Ascending aorta (tissue), 2 donors: ENCODE measurements around the gene LYPD6B. TPM values are rescaled to one million over a fixed set of nuclear protein-coding genes. Genes with fewer than 3 reads are reported as not detected.

Source experiments
- DNase-seq, 2 donors: peaks; one replicate each; pipeline ENCODE4 v3.0.0-alpha.2; 2019; ENCODE audit warnings: low spot score in 2 of 2
- H3K27ac ChIP-seq, 2 donors: fragments of 200-600 bp; sonication (generic); one replicate each; pipeline ENCODE4 v1.5.1; 2016 to 2017; ENCODE audit warnings: mild to moderate bottlenecking in 1 of 2
- H3K27me3 ChIP-seq: fragments of 200-600 bp; sonication (generic); one replicate; pipeline ENCODE4 v1.5.1; 2017
- H3K36me3 ChIP-seq, 2 donors: fragments of 200-600 bp; sonication (generic); one replicate each; pipeline ENCODE4 v1.5.1; 2016
- H3K4me1 ChIP-seq, 2 donors: fragments of 200-600 bp; sonication (generic); one replicate each; pipeline ENCODE4 v1.5.1; 2016 to 2017; ENCODE audit warnings: mild to moderate bottlenecking in 1 of 2
- H3K4me3 ChIP-seq, 2 donors: fragments of 200-600 bp; sonication (generic); one replicate each; pipeline ENCODE4 v1.5.1; 2016 to 2017; ENCODE audit warnings: mild to moderate bottlenecking in 1 of 2
- H3K9me3 ChIP-seq, 2 donors: fragments of 200-600 bp; sonication (generic); one replicate each; pipeline ENCODE4 v1.5.1; 2016
- intact Hi-C: fragments of 100-400 bp; cut with DNase I; formaldehyde crosslinking; loops from one replicate; pipeline ENCODE4 v1.15.1; 2023
- total RNA-seq: library from RNA; depleted of rRNA; stranded (reverse); fragments of >200 nt; gene quantifications from one replicate; pipeline ENCODE4 v1.1.0, GENCODE V29; 2016
- TF ChIP-seq, protein P1 (sequence below), 3 experiments: fragments of 200-600 bp in 2 of 3; fragments of 450-650 bp in 1 of 3; sonication (generic) in 2 of 3; IDR thresholded peaks; one replicate each; pipeline ENCODE4 v1.5.1; 2016 to 2019; ENCODE audit warnings: antibody characterized with exemption in 3 of 3, mild to moderate bottlenecking in 1 of 3, moderate library complexity in 1 of 3

The LYPD6B gene
- total RNA-seq, 1 donor from 2014 or later, result not detected

DNA sequence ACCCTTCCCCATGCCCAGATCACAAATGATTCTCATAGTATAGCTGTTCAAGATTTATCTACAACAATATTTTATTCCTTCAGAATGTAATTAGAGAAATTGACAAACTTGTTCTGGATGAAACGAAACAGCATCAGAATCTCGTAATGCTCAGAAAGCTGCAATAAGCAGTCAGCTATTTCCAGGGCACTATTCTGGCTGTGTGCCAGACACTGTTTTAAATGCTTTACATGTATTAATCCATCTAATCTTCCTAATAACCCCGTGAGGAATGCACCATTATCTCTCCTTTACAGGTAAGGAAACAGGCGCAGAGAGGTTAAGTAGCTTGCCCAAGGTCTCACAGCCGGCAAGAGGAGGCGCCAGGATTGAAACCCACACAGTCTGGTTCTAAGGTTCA, 10.1 kb upstream of the LYPD6B start:
- no peaks in the 10 kb centered on the region for H3K36me3 ChIP-seq
- no peaks in the 10 kb centered on the region for H3K4me1 ChIP-seq
- DNase-seq, result no peak
- no peaks in the 10 kb centered on the region for H3K9me3 ChIP-seq
- H3K27me3 ChIP-seq, result no peaks in the 10 kb centered on the region
- H3K27ac ChIP-seq, result no peak overlapping the region
- TF ChIP-seq, protein P1, sequence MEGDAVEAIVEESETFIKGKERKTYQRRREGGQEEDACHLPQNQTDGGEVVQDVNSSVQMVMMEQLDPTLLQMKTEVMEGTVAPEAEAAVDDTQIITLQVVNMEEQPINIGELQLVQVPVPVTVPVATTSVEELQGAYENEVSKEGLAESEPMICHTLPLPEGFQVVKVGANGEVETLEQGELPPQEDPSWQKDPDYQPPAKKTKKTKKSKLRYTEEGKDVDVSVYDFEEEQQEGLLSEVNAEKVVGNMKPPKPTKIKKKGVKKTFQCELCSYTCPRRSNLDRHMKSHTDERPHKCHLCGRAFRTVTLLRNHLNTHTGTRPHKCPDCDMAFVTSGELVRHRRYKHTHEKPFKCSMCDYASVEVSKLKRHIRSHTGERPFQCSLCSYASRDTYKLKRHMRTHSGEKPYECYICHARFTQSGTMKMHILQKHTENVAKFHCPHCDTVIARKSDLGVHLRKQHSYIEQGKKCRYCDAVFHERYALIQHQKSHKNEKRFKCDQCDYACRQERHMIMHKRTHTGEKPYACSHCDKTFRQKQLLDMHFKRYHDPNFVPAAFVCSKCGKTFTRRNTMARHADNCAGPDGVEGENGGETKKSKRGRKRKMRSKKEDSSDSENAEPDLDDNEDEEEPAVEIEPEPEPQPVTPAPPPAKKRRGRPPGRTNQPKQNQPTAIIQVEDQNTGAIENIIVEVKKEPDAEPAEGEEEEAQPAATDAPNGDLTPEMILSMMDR (IDR thresholded peaks at IDR 0.05), result no peak
- no peak overlapping the region for H3K4me3 ChIP-seq
- intact Hi-C loops, result no loop called here

DNA sequence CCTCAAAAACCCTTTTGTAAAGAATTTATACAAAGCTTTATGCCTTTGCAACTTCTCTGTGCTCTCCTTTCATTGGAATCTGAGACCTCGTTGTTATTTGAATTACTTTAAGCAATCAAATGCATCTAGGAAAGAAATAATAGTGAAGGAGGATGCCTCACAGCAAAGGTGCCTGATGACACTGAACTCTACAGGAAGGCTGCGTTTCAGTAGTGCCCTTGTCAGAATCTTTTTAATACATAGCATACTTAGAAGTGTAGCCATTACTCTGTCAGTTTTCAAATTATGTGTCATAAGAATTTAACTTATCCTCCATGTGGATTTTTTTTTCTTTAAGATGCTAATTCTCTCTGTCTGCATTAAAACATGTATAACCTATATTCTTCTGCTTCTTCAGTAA, 9.6 kb upstream of the LYPD6B start:
- no peaks in the 10 kb centered on the region for H3K4me1 ChIP-seq
- intact Hi-C loops, result no loop called here
- H3K9me3 ChIP-seq, result no peaks in the 10 kb centered on the region
- no peak overlapping the region for H3K27ac ChIP-seq
- no peaks in the 10 kb centered on the region for H3K27me3 ChIP-seq
- DNase-seq, result no peak
- H3K4me3 ChIP-seq, result no peak overlapping the region
- no peaks in the 10 kb centered on the region for H3K36me3 ChIP-seq
- TF ChIP-seq, protein P1 (IDR thresholded peaks at IDR 0.05), result no peak

DNA sequence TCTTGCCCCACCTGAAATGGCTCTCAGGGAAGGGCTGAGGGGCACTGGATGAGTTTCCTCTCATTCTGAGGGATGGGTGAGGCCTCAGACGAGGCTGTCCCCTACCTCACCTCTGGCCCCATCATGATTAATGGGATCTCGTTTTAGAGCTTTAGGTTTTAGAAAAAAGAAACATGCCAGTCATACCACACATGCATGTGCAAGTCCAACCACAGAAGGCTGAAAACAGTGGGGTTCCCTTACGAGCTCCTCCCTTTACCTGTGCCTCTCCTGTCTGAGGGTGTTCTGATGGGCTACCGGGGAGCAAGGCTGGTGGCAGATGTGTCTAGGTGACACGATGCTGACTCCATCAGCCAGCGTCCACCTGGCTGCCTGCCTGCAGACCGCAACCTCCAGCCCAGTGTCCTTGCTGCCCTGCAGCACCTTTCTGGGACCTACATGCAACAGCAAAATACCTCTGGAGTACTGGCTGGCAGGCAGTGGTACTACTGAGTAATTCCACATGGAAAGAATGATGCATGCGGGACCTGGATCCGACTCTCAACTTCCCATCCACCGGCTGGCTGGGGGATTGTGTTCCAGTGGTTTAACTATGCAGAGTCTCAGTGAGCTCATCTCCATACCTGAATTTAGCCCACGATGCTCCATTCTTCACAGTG, 9.1 kb upstream of the LYPD6B start:
- intact Hi-C loops, result no loop called here
- no peak overlapping the region for H3K4me3 ChIP-seq
- no peak for DNase-seq
- no peaks in the 10 kb centered on the region for H3K4me1 ChIP-seq
- no peaks in the 10 kb centered on the region for H3K9me3 ChIP-seq
- H3K27ac ChIP-seq, result no peak overlapping the region
- TF ChIP-seq, protein P1 (IDR thresholded peaks at IDR 0.05), result no peak
- H3K27me3 ChIP-seq, result no peaks in the 10 kb centered on the region
- H3K36me3 ChIP-seq, result no peaks in the 10 kb centered on the region

DNA sequence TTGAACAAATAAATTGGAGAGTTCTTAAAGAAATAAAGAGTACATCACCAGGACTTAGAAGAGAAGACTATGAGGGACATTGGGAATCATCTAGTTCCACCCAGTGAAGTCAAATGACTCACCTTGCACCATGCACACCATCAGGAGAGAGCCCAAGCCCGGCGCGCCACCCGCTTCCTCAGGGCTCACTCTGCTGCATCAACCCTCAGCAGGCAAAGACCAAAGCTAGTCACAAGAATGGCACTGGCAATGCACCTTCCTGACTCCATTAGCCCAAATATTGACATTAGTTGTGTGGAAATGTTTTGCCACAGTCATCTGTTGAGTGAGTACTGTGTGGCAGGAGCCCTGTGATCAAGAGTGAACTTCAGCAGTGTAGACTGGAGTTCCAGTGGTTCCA, 7.1 kb upstream of the LYPD6B start:
- TF ChIP-seq, protein P1 (IDR thresholded peaks at IDR 0.05), result no peak
- Histone ChIP-seq H3K4me3 (no peak overlapping the region), H3K27me3 (no peaks in the 10 kb centered on the region), H3K9me3 (no peaks in the 10 kb centered on the region), H3K4me1 (no peaks in the 10 kb centered on the region), H3K36me3 (no peaks in the 10 kb centered on the region), H3K27ac (no peak overlapping the region)
- intact Hi-C loops, result no loop called here
- DNase-seq, result no peak

DNA sequence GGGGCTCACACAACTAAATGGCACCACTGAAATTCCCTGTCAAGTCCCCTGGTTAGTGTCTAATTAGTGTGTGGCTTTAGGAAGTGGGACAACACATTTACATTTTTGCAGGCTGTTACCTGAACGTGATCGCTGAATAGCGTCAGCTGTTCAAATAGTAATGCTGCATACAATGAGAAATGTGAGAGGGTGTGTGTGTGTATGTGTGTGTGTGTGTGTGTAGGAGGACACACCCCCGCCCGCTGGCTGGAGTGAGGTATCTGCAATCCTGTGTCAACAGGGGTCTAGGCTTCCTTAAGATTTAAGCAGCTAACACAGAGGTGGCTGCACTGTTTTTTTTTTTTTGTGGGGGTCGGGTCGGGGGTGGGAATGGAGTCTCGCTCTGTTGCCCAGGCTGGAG, 4.8 kb upstream of the LYPD6B start:
- Histone ChIP-seq H3K27ac (no peak overlapping the region), H3K4me3 (no peak overlapping the region), H3K36me3 (no peaks in the 10 kb centered on the region), H3K9me3 (no peaks in the 10 kb centered on the region), H3K4me1 (no peaks in the 10 kb centered on the region), H3K27me3 (no peaks in the 10 kb centered on the region)
- TF ChIP-seq, protein P1 (IDR thresholded peaks at IDR 0.05), result no peak
- intact Hi-C loops, result no loop called here
- no peak for DNase-seq

DNA sequence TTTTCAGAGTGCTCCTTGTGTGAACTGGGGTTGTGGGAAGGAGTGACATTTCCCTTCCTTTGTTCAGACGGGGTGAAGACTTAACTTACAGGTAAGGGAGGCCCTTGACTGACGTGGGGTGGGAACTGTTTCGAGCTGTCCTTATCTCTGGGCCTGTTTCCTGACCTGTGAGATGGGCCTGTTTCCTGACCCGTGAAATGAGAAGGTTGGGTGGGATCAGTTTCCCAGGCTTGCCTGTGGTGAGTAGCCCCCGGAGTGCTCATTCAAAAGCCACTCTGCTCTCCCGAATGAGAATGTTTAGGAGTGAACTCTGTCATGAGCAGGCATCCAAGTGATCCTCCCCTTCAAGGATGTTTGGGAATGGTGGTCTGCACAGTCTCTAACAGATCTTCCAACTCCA, 4.1 kb upstream of the LYPD6B start:
- TF ChIP-seq, protein P1 (IDR thresholded peaks at IDR 0.05), result no peak
- Histone ChIP-seq H3K36me3 (no peaks in the 10 kb centered on the region), H3K4me3 (no peak overlapping the region), H3K9me3 (no peaks in the 10 kb centered on the region), H3K27ac (no peak overlapping the region), H3K4me1 (no peaks in the 10 kb centered on the region), H3K27me3 (no peaks in the 10 kb centered on the region)
- intact Hi-C loops, result no loop called here
- no peak for DNase-seq
